ENCODE results near the gene ZNF274.

ZNF274 gene

GRCh38 chr19:58217607-58218391 is 34.9 kb downstream of the ZNF274 start:
- Histone ChIP-seq H3K36me3 (ENCODE audit: low read length) (peaks cover 12% of the 10 kb centered on the region), H3K4me3 (ENCODE audit: insufficient read depth, low read length, poor library complexity, severe bottlenecking) (no peak overlapping the region), H2AFZ (ENCODE audit: low read depth, low read length, severe bottlenecking) (no peak overlapping the region), H3K79me2 (ENCODE audit: insufficient read depth, low read length) (no peaks in the 10 kb centered on the region), H4K20me1 (ENCODE audit: low read depth, low read length) (no peaks in the 10 kb centered on the region), H3K9ac (ENCODE audit: low read length) (no peak overlapping the region), H3K9me2 (replicated peaks; ENCODE audit: insufficient read depth, low read length) (no peaks in the 10 kb centered on the region), H3K27ac (ENCODE audit: low read depth, low read length) (no peak overlapping the region), H3K9me3 (ENCODE audit: insufficient read depth, low read length) (no peaks in the 10 kb centered on the region), H3F3A (ENCODE audit: insufficient read depth) (no peaks in the 10 kb centered on the region), H3K4me2 (ENCODE audit: low read depth, low read length, poor library complexity, severe bottlenecking) (no peak overlapping the region), H3K27me3 (ENCODE audit: low read length) (no peaks in the 10 kb centered on the region)
- TF ChIP-seq EZH2phosphoT487 (conservative IDR thresholded peaks at IDR 0.05; ENCODE audit: low read length): no peak
- TF ChIP-seq CTCF (IDR thresholded peaks at IDR 0.05; ENCODE audit: insufficient read depth, low read length, poor library complexity, severe bottlenecking): no peak

- Histone ChIP-seq H3K27ac (ENCODE audit: low read depth, low read length) (no peak overlapping the region), H2AFZ (ENCODE audit: low read depth, low read length, severe bottlenecking) (peak overlapping the region; percentile 54), H3K9me3 (ENCODE audit: insufficient read depth, low read length) (no peaks in the 10 kb centered on the region), H3K79me2 (ENCODE audit: insufficient read depth, low read length) (no peaks in the 10 kb centered on the region), H3K4me3 (ENCODE audit: insufficient read depth, low read length, poor library complexity, severe bottlenecking) (no peak overlapping the region), H4K20me1 (ENCODE audit: low read depth, low read length) (no peaks in the 10 kb centered on the region), H3K4me2 (ENCODE audit: low read depth, low read length, poor library complexity, severe bottlenecking) (no peak overlapping the region), H3K36me3 (ENCODE audit: low read length) (peaks cover 1% of the 10 kb centered on the region; the same call in 1 of the 2 replicates), H3F3A (ENCODE audit: insufficient read depth) (no peaks in the 10 kb centered on the region), H3K9me2 (replicated peaks; ENCODE audit: insufficient read depth, low read length) (no peaks in the 10 kb centered on the region), H3K27me3 (ENCODE audit: low read length) (no peaks in the 10 kb centered on the region), H3K9ac (ENCODE audit: low read length) (no peak overlapping the region)
- TF ChIP-seq CTCF (IDR thresholded peaks at IDR 0.05; ENCODE audit: insufficient read depth, low read length, poor library complexity, severe bottlenecking) (no peak), EZH2phosphoT487 (conservative IDR thresholded peaks at IDR 0.05; ENCODE audit: low read length) (no peak)
These were observed 36.0 kb downstream of the ZNF274 start for GRCh38 chr19:58218899-58219298.

- Histone ChIP-seq H3K4me3 (ENCODE audit: insufficient read depth, low read length, poor library complexity, severe bottlenecking) (peak overlapping the region; percentile 99), H3K27ac (ENCODE audit: low read depth, low read length) (peak overlapping the region; percentile 77), H3K9ac (ENCODE audit: low read length) (peak overlapping the region; percentile 94), H3K79me2 (ENCODE audit: insufficient read depth, low read length) (peaks cover 35% of the 10 kb centered on the region), H3K9me3 (ENCODE audit: insufficient read depth, low read length) (no peaks in the 10 kb centered on the region), H3F3A (ENCODE audit: insufficient read depth) (no peaks in the 10 kb centered on the region), H3K4me2 (ENCODE audit: low read depth, low read length, poor library complexity, severe bottlenecking) (peak overlapping the region; percentile 78), H4K20me1 (ENCODE audit: low read depth, low read length) (no peaks in the 10 kb centered on the region; the same call in 1 of the 2 replicates), H2AFZ (ENCODE audit: low read depth, low read length, severe bottlenecking) (peak overlapping the region; percentile 90), H3K9me2 (replicated peaks; ENCODE audit: insufficient read depth, low read length) (no peaks in the 10 kb centered on the region), H3K27me3 (ENCODE audit: low read length) (no peaks in the 10 kb centered on the region), H3K36me3 (ENCODE audit: low read length) (peaks cover 16% of the 10 kb centered on the region; the same call in 1 of the 2 replicates)
- TF ChIP-seq CTCF (IDR thresholded peaks at IDR 0.05; ENCODE audit: insufficient read depth, low read length, poor library complexity, severe bottlenecking) (no peak), EZH2phosphoT487 (conservative IDR thresholded peaks at IDR 0.05; ENCODE audit: low read length) (no peak)
These were observed 45.2 kb downstream of the ZNF274 start for GRCh38 chr19:58227964-58228584.

All from SU-DHL-6 (cell line).